AG04450 (cell line): Measurements from ENCODE around the gene TNFAIP3. TPM values are rescaled to one million over a fixed set of nuclear protein-coding genes. Genes with fewer than 3 reads are reported as not detected.

Source experiments
- CTCF ChIA-PET: fragments of 300-600, 350-600 bp; formaldehyde crosslinking; extraction: SDS; loops from one replicate; lab custom pipeline; 2022; ENCODE audit warnings: antibody characterized with exemption, inconsistent platforms; lab: Charles Lee
- POLR2A ChIA-PET: fragments of 350-600 bp; formaldehyde crosslinking; extraction: SDS; loops from one replicate; lab custom pipeline; 2021; ENCODE audit warnings: antibody characterized with exemption, inconsistent platforms; lab: Yijun Ruan, JAX
- DNase-seq: peaks from one replicate; pipeline ENCODE4 v3.0.0-alpha.2; 2011; ENCODE audit warnings: low read depth, low spot score
- H3K27ac ChIP-seq: one replicate; pipeline ENCODE4 v1.5.1; 2012; ENCODE audit warnings: low read depth, low read length, control low read depth
- H3K27me3 ChIP-seq: one replicate; pipeline ENCODE4 v1.6.0; 2012; ENCODE audit warnings: low read length; ENCODE audit not compliant: control insufficient read depth, insufficient read depth
- H3K4me3 ChIP-seq: 2 replicates; pipeline ENCODE4 v1.5.1; 2011; ENCODE audit warnings: mild to moderate bottlenecking, low read depth, low read length, control low read depth
- H3K9me3 ChIP-seq: 2 replicates; pipeline ENCODE4 v1.5.1; 2012; ENCODE audit warnings: low read length; ENCODE audit not compliant: control insufficient read depth, insufficient read depth
- CTCF ChIP-seq: IDR thresholded peaks from 2 replicates; pipeline ENCODE4 v1.5.1; 2011; ENCODE audit warnings: low read depth, low read length, control low read depth, inconsistent platforms
- polyA plus RNA-seq: library from polyadenylated mRNA; depleted of rRNA; stranded (reverse); fragments of >200 nt; gene quantifications from 2 replicates; pipeline ENCODE4 v1.2.3, GENCODE V29; 2011

TNFAIP3 gene
- polyA plus RNA-seq, 1 experiment = 16.7 TPM

GRCh38 chr6:137821491-137821890, 45.6 kb upstream of the TNFAIP3 start:
- CTCF ChIA-PET = no interaction called here
- H3K27me3 ChIP-seq = no peaks in the 10 kb centered on the region
- TF ChIP-seq CTCF = no peak
- no peak overlapping the region for H3K27ac ChIP-seq
- no peak for DNase-seq
- POLR2A ChIA-PET = no interaction called here
- H3K4me3 ChIP-seq = no peak overlapping the region
- H3K9me3 ChIP-seq = no peaks in the 10 kb centered on the region

GRCh38 chr6:137823826-137824555, 43.1 kb upstream of the TNFAIP3 start:
- H3K27ac ChIP-seq = no peak overlapping the region
- ChIA-PET POLR2A (interaction anchor here (1.1 kb wide), 1 partner anchor 25 kb away, joined by 5 read pairs; no protein-coding TSS in a partner anchor), CTCF (interaction anchor here (0.6 to 1.2 kb wide), 4 partner anchors 24 to 850 kb away, joined by 3 to 4 read pairs (median 3); no protein-coding TSS in a partner anchor)
- H3K4me3 ChIP-seq = no peak overlapping the region
- no peak for DNase-seq
- no peaks in the 10 kb centered on the region for H3K9me3 ChIP-seq
- no peaks in the 10 kb centered on the region for H3K27me3 ChIP-seq
- no peak for TF ChIP-seq CTCF

GRCh38 chr6:137824556-137824879, 42.5 kb upstream of the TNFAIP3 start:
- no peak for TF ChIP-seq CTCF
- Histone ChIP-seq H3K9me3 (no peaks in the 10 kb centered on the region), H3K27ac (no peak overlapping the region), H3K27me3 (no peaks in the 10 kb centered on the region), H3K4me3 (no peak overlapping the region)
- CTCF ChIA-PET = interaction anchor here (0.6 to 0.7 kb wide), 2 partner anchors 183 to 849 kb away, joined by 3 read pairs; no protein-coding TSS in a partner anchor
- POLR2A ChIA-PET = interaction anchor here (0.7 to 1.1 kb wide), 2 partner anchors 25 to 1026 kb away, joined by 5 to 7 read pairs; no protein-coding TSS in a partner anchor
- no peak for DNase-seq

- CTCF ChIA-PET = interaction anchor here (0.6 to 0.7 kb wide), 2 partner anchors 182 to 849 kb away, joined by 3 read pairs; no protein-coding TSS in a partner anchor
- POLR2A ChIA-PET = interaction anchor here (0.6 to 1.1 kb wide), 4 partner anchors 8 to 1027 kb away, joined by 3 to 7 read pairs (median 4); no protein-coding TSS in a partner anchor
- no peak overlapping the region for H3K27ac ChIP-seq
- DNase-seq = no peak
- H3K9me3 ChIP-seq = no peaks in the 10 kb centered on the region
- TF ChIP-seq CTCF = no peak
- H3K4me3 ChIP-seq = no peak overlapping the region
- no peaks in the 10 kb centered on the region for H3K27me3 ChIP-seq
Measured at GRCh38 chr6:137824896-137825295, 42.2 kb upstream of the TNFAIP3 start.

GRCh38 chr6:137827411-137827940, 39.6 kb upstream of the TNFAIP3 start:
- TF ChIP-seq CTCF = no peak
- ChIA-PET POLR2A (no interaction called here), CTCF (no interaction called here)
- Histone ChIP-seq H3K4me3 (no peak overlapping the region), H3K9me3 (no peaks in the 10 kb centered on the region), H3K27me3 (no peaks in the 10 kb centered on the region), H3K27ac (no peak overlapping the region)
- DNase-seq = no peak
